Cerebellar nuclear complex (tissue), 1 donor: Measurements from ENCODE around the gene RANBP17.

Experiments used
- DNase-seq, 2 experiments: peaks; one replicate each; lab custom pipeline; 2025; lab: John Stamatoyannopoulos, UW

RANBP17 gene

GRCh38 chr5:171316258-171317121 lies 454.7 kb downstream of the RANBP17 start:
- DNase-seq = no peak

GRCh38 chr5:171317230-171317629 lies 455.4 kb downstream of the RANBP17 start:
- DNase-seq = peak; percentile 12 to 28

- DNase-seq = no peak
Measured at GRCh38 chr5:171318026-171318425, 456.2 kb downstream of the RANBP17 start.

- DNase-seq = no peak
Measured at GRCh38 chr5:171321447-171321846, 459.6 kb downstream of the RANBP17 start.

GRCh38 chr5:171322527-171322926 lies 460.7 kb downstream of the RANBP17 start:
- no peak for DNase-seq

- DNase-seq = no peak
Measured at GRCh38 chr5:171323007-171323406, 461.2 kb downstream of the RANBP17 start.

- no peak for DNase-seq
Measured at GRCh38 chr5:171323806-171324632, 462.2 kb downstream of the RANBP17 start.

GRCh38 chr5:171330021-171330420 lies 468.2 kb downstream of the RANBP17 start:
- DNase-seq = no peak

GRCh38 chr5:171335616-171336015 lies 473.8 kb downstream of the RANBP17 start:
- no peak for DNase-seq

- peak in 1 of 2 experiments; percentile 86 for DNase-seq
Measured at GRCh38 chr5:171336521-171337209, 474.8 kb downstream of the RANBP17 start.

GRCh38 chr5:171337210-171337569 lies 475.4 kb downstream of the RANBP17 start:
- DNase-seq = no peak

- DNase-seq = no peak
Measured at GRCh38 chr5:171340042-171340441, 478.2 kb downstream of the RANBP17 start.

GRCh38 chr5:171340491-171340890 lies 478.7 kb downstream of the RANBP17 start:
- DNase-seq = no peak

GRCh38 chr5:171342362-171343111 lies 480.7 kb downstream of the RANBP17 start:
- peak in 1 of 2 experiments; percentile 54 for DNase-seq

- no peak for DNase-seq
Measured at GRCh38 chr5:171344936-171345608, 483.3 kb downstream of the RANBP17 start.
